ENCODE measurements around the gene RBM5. TPM values are rescaled to one million over a fixed set of nuclear protein-coding genes. Genes with fewer than 3 reads are reported as not detected.

RBM5 gene
- total and polyA plus RNA-seq, 5 experiments from 2014 or later: 19.7 to 402 (median 46.1) TPM

DNA sequence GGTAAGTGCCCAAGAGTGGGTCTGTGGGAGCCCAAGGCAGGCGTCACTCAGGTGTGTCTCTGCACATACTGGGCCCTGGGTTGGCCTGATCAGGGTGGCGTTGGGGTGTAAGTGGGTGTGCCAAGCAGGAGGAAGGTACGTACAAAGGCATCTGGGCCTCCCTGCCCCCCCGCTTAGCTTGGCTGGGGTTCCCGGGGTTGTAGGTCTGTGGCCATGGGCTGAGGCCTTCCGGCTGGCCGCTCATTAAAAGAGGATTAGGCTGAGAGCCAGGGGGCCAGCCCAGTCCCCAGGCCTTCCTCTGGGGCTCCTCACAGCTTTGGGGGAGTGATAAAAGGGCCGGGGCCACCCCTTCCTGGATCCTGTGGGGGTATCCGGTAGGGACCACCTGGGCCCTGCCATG lies 79.7 kb downstream of the RBM5 start:
- Mint-ChIP-seq H3K27me3 (no peaks in the 10 kb centered on the region), H3K4me3 (no peak overlapping the region), H3K36me3 (no peaks in the 10 kb centered on the region), H3K9me3 (no peaks in the 10 kb centered on the region), H3K4me1 (peaks cover 0 to 2% (median 0%) of the 10 kb centered on the region in 4 donors), H3K27ac (no peak overlapping the region)
- ATAC-seq (no peak), DNase-seq (no peak)
- POLR2A ChIA-PET: no interaction called here

Other genes with a start within 250 kb of the RBM5 start
- gene TRAIP, start 232.4 kb upstream of the RBM5 start, total RNA-seq: 1 to 10 TPM; 4.3 to 5.8 TPM
- gene TRAIP, start 232.4 kb upstream of the RBM5 start, polyA plus RNA-seq: 1 to 10 TPM; 1.3 to 2.0 (median 1.7) TPM
- gene CAMKV, start 219.0 kb upstream of the RBM5 start, total RNA-seq: not detected
- gene CAMKV, start 219.0 kb upstream of the RBM5 start, polyA plus RNA-seq: not detected
- 1 to 10 TPM in 1 of 2 experiments, under 1 TPM in 1; 0.75 to 1.0 TPM for gene MST1R, start 185.0 kb upstream of the RBM5 start, total RNA-seq
- gene MST1R, start 185.0 kb upstream of the RBM5 start, polyA plus RNA-seq: under 1 TPM in 2 of 3 donors, not detected in 1; 0.19 to 0.58 TPM
- 10 to 100 TPM in 1 of 2 experiments, 1 to 10 TPM in 1; 9.0 to 10.1 TPM for gene MON1A, start 159.1 kb upstream of the RBM5 start, total RNA-seq
- 10 to 100 TPM; 12.2 to 21.0 (median 13.7) TPM for gene MON1A, start 159.1 kb upstream of the RBM5 start, polyA plus RNA-seq
- 100 to 1,000 TPM; 189 to 197 TPM for gene RBM6, start 148.8 kb upstream of the RBM5 start, total RNA-seq
- 10 to 100 TPM; 29.9 to 46.5 (median 31.7) TPM for gene RBM6, start 148.8 kb upstream of the RBM5 start, polyA plus RNA-seq
- gene SEMA3F, start 66.4 kb downstream of the RBM5 start, total RNA-seq: not detected
- gene SEMA3F, start 66.4 kb downstream of the RBM5 start, polyA plus RNA-seq: not detected
- gene GNAT1, start 102.7 kb downstream of the RBM5 start, total RNA-seq: not detected
- gene GNAT1, start 102.7 kb downstream of the RBM5 start, polyA plus RNA-seq: not detected
- not detected for gene SLC38A3, start 116.4 kb downstream of the RBM5 start, total RNA-seq
- gene SLC38A3, start 116.4 kb downstream of the RBM5 start, polyA plus RNA-seq: not detected
- 100 to 1,000 TPM; 253 to 258 TPM for gene GNAI2, start 147.3 kb downstream of the RBM5 start, total RNA-seq
- gene GNAI2, start 147.3 kb downstream of the RBM5 start, polyA plus RNA-seq: 100 to 1,000 TPM; 405 to 534 (median 417) TPM
- 1 to 10 TPM; 1.0 to 1.1 TPM for gene SEMA3B, start 180.2 kb downstream of the RBM5 start, total RNA-seq
- under 1 TPM in 1 of 3 donors, not detected in 2; 0.09 TPM for gene SEMA3B, start 180.2 kb downstream of the RBM5 start, polyA plus RNA-seq
- gene LSMEM2, start 190.2 kb downstream of the RBM5 start, total RNA-seq: not detected
- gene LSMEM2, start 190.2 kb downstream of the RBM5 start, polyA plus RNA-seq: under 1 TPM in 2 of 3 donors, not detected in 1; 0.15 to 0.21 TPM
- gene IFRD2, start 203.5 kb downstream of the RBM5 start, total RNA-seq: 10 to 100 TPM; 68.9 TPM
- 10 to 100 TPM; 59.4 to 69.7 (median 60.7) TPM for gene IFRD2, start 203.5 kb downstream of the RBM5 start, polyA plus RNA-seq
- 1 to 10 TPM; 3.2 to 4.7 TPM for gene HYAL3, start 210.5 kb downstream of the RBM5 start, total RNA-seq
- gene HYAL3, start 210.5 kb downstream of the RBM5 start, polyA plus RNA-seq: 1 to 10 TPM; 2.5 to 3.8 (median 3.0) TPM
- 10 to 100 TPM; 33.8 to 36.8 TPM for gene NAA80, start 210.5 kb downstream of the RBM5 start, total RNA-seq
- gene NAA80, start 210.5 kb downstream of the RBM5 start, polyA plus RNA-seq: 10 to 100 TPM; 10.8 to 18.7 (median 17.4) TPM
- gene HYAL1, start 214.7 kb downstream of the RBM5 start, total RNA-seq: under 1 TPM; 0.16 to 0.39 TPM
- gene HYAL1, start 214.7 kb downstream of the RBM5 start, polyA plus RNA-seq: under 1 TPM in 2 of 3 donors, not detected in 1; 0.54 to 0.75 TPM
- gene HYAL2, start 233.8 kb downstream of the RBM5 start, total RNA-seq: 1 to 10 TPM; 2.0 to 2.5 TPM
- gene HYAL2, start 233.8 kb downstream of the RBM5 start, polyA plus RNA-seq: 1 to 10 TPM; 1.8 to 6.1 (median 3.4) TPM
- gene TUSC2, start 239.3 kb downstream of the RBM5 start, total RNA-seq: 10 to 100 TPM; 21.8 to 22.7 TPM
- 10 to 100 TPM; 48.4 to 54.3 (median 53.7) TPM for gene TUSC2, start 239.3 kb downstream of the RBM5 start, polyA plus RNA-seq

All from naive thymus-derived CD8-positive, alpha-beta T cell (primary cell).